Measurements from ENCODE around the gene DROSHA. TPM values are rescaled to one million over a fixed set of nuclear protein-coding genes. Genes with fewer than 3 reads are reported as not detected.

The DROSHA gene
- total RNA-seq, 1 experiment from 2014 or later: 57.7 TPM

- H3K27ac Mint-ChIP-seq (ENCODE audit: low read depth, unreplicated experiment): no peak overlapping the region
- H3K4me3 Mint-ChIP-seq (ENCODE audit: unreplicated experiment): no peak overlapping the region
- H3K27me3 Mint-ChIP-seq (ENCODE audit: insufficient read depth, unreplicated experiment): no peaks in the 10 kb centered on the region
- no peak for DNase-seq (ENCODE audit: unreplicated experiment)
- H3K36me3 Mint-ChIP-seq (ENCODE audit: insufficient read depth, unreplicated experiment): peaks cover 79% of the 10 kb centered on the region
- H3K9me3 Mint-ChIP-seq (ENCODE audit: unreplicated experiment): peaks cover 26% of the 10 kb centered on the region
- TF ChIP-seq CTCF (IDR thresholded peaks at IDR 0.05; ENCODE audit: unreplicated experiment): no peak
- no TSS peak for BruUV-seq (replicated peaks)
- intact Hi-C loops (cut with micrococcal nuclease): no loop called here
- peaks cover 5% of the 10 kb centered on the region for H3K4me1 Mint-ChIP-seq (ENCODE audit: insufficient read depth, unreplicated experiment)
- POLR2A ChIA-PET: interaction anchor here (0.6 to 0.7 kb wide), 2 partner anchors 16 to 36 kb away, joined by 3 read pairs; no protein-coding TSS in a partner anchor
- CTCF ChIA-PET: interaction anchor here (0.5 to 0.6 kb wide), 2 partner anchors 32 to 207 kb away, joined by 3 read pairs; no protein-coding TSS in a partner anchor
Measured at GRCh38 chr5:31459594-31459993, 72.3 kb downstream of the DROSHA start.

GRCh38 chr5:31455172-31455571 is 76.7 kb downstream of the DROSHA start:
- DNase-seq (ENCODE audit: unreplicated experiment): no peak
- Mint-ChIP-seq H3K27me3 (ENCODE audit: insufficient read depth, unreplicated experiment) (no peaks in the 10 kb centered on the region), H3K36me3 (ENCODE audit: insufficient read depth, unreplicated experiment) (peaks cover 67% of the 10 kb centered on the region), H3K9me3 (ENCODE audit: unreplicated experiment) (peaks cover 31% of the 10 kb centered on the region), H3K4me1 (ENCODE audit: insufficient read depth, unreplicated experiment) (peaks cover 5% of the 10 kb centered on the region), H3K4me3 (ENCODE audit: unreplicated experiment) (no peak overlapping the region), H3K27ac (ENCODE audit: low read depth, unreplicated experiment) (no peak overlapping the region)
- intact Hi-C loops (cut with micrococcal nuclease): no loop called here
- ChIA-PET POLR2A (no interaction called here), CTCF (interaction anchor here (0.7 kb wide), 1 partner anchor 11 kb away, joined by 3 read pairs; no protein-coding TSS in a partner anchor)
- TF ChIP-seq CTCF (IDR thresholded peaks at IDR 0.05; ENCODE audit: unreplicated experiment): no peak
- BruUV-seq (replicated peaks): no TSS peak

- ChIA-PET CTCF (interaction anchor here (1.2 kb wide), 1 partner anchor 29 kb away, joined by 3 read pairs; no protein-coding TSS in a partner anchor), POLR2A (no interaction called here)
- TF ChIP-seq CTCF (IDR thresholded peaks at IDR 0.05; ENCODE audit: unreplicated experiment): no peak
- H3K27ac Mint-ChIP-seq (ENCODE audit: low read depth, unreplicated experiment): peak overlapping the region; percentile 35
- H3K4me3 Mint-ChIP-seq (ENCODE audit: unreplicated experiment): no peak overlapping the region
- BruUV-seq (replicated peaks): no TSS peak
- no peaks in the 10 kb centered on the region for H3K27me3 Mint-ChIP-seq (ENCODE audit: insufficient read depth, unreplicated experiment)
- H3K4me1 Mint-ChIP-seq (ENCODE audit: insufficient read depth, unreplicated experiment): no peaks in the 10 kb centered on the region
- no peak for DNase-seq (ENCODE audit: unreplicated experiment)
- intact Hi-C loops (cut with micrococcal nuclease): no loop called here
- H3K9me3 Mint-ChIP-seq (ENCODE audit: unreplicated experiment): peaks cover 26% of the 10 kb centered on the region
- peaks cover 70% of the 10 kb centered on the region for H3K36me3 Mint-ChIP-seq (ENCODE audit: insufficient read depth, unreplicated experiment)
Measured at GRCh38 chr5:31453522-31453921, 78.4 kb downstream of the DROSHA start.

GRCh38 chr5:31452314-31452713 is 79.6 kb downstream of the DROSHA start:
- H3K27me3 Mint-ChIP-seq (ENCODE audit: insufficient read depth, unreplicated experiment): no peaks in the 10 kb centered on the region
- DNase-seq (ENCODE audit: unreplicated experiment): no peak
- no TSS peak for BruUV-seq (replicated peaks)
- H3K36me3 Mint-ChIP-seq (ENCODE audit: insufficient read depth, unreplicated experiment): peaks cover 70% of the 10 kb centered on the region
- H3K27ac Mint-ChIP-seq (ENCODE audit: low read depth, unreplicated experiment): no peak overlapping the region
- H3K9me3 Mint-ChIP-seq (ENCODE audit: unreplicated experiment): peaks cover 33% of the 10 kb centered on the region
- ChIA-PET CTCF (interaction anchor here (0.5 kb wide), 1 partner anchor 16 kb away, joined by 3 read pairs; no protein-coding TSS in a partner anchor), POLR2A (no interaction called here)
- intact Hi-C loops (cut with micrococcal nuclease): no loop called here
- no peak overlapping the region for H3K4me3 Mint-ChIP-seq (ENCODE audit: unreplicated experiment)
- TF ChIP-seq CTCF (IDR thresholded peaks at IDR 0.05; ENCODE audit: unreplicated experiment): no peak
- no peaks in the 10 kb centered on the region for H3K4me1 Mint-ChIP-seq (ENCODE audit: insufficient read depth, unreplicated experiment)

Data from MCF 10A (cell line).